CD4-positive, alpha-beta T cell treated with Interleukin-6 for 4 hours (primary cell): ENCODE measurements around the gene RIPOR3.
"Not testable (repeated sequence)": the region's sequence is repeated elsewhere in the genome, so short reads cannot be mapped to it uniquely, and the experiment has no call there.

Source experiments
- DNase-seq: peaks from one replicate; pipeline ENCODE4 v3.0.0-alpha.2; 2020; ENCODE audit warnings: mixed read lengths

RIPOR3 gene

GRCh38 chr20:50601511-50602431 lies 89.6 kb downstream of the RIPOR3 start:
- no peak for DNase-seq

GRCh38 chr20:50600281-50600895 lies 91.0 kb downstream of the RIPOR3 start:
- DNase-seq, result no peak

DNA sequence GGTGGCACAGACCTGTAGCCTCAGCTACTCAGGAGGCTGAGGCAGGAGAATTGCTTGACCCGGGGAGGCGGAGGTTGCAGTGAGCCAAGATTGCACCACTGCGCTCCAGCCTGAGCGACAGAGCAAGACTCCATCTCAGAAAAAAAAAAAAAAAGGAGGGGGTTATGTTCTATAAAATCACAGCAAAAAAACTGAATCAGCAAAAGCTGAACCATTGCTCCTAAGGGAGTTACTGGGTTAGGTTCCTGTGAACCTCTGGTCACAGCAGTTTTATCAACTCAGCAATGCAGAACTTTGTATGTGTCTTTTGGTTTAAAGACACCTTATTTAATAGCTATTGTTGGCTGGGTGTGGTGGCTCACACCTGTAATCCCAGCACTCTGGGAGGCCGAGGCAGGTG lies 92.6 kb downstream of the RIPOR3 start:
- DNase-seq, result not testable (repeated sequence)

DNA sequence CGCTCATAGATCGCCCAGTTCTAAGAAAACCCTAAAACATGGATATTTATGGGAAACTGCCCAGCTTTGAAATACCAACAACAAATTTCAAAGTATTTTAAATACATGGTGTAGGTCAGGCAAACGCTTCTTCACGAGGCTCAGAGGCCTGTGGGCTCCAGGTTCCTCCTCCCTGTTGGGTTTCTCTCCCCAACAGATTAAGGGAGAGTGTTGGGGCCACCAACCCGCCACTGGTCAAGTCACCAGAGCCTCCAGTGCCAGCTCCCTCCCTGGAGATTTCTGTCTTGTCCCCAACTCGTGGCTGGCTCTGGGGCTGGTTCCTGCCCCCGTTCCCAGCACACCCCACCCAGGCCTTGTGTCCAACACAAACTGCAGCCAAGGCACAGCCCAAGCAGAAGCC lies 93.3 kb downstream of the RIPOR3 start:
- DNase-seq, result no peak

GRCh38 chr20:50597406-50597969 lies 93.9 kb downstream of the RIPOR3 start:
- DNase-seq, result no peak

- DNase-seq, result no peak
Observed at GRCh38 chr20:50596694-50597021, 94.7 kb downstream of the RIPOR3 start.

DNA sequence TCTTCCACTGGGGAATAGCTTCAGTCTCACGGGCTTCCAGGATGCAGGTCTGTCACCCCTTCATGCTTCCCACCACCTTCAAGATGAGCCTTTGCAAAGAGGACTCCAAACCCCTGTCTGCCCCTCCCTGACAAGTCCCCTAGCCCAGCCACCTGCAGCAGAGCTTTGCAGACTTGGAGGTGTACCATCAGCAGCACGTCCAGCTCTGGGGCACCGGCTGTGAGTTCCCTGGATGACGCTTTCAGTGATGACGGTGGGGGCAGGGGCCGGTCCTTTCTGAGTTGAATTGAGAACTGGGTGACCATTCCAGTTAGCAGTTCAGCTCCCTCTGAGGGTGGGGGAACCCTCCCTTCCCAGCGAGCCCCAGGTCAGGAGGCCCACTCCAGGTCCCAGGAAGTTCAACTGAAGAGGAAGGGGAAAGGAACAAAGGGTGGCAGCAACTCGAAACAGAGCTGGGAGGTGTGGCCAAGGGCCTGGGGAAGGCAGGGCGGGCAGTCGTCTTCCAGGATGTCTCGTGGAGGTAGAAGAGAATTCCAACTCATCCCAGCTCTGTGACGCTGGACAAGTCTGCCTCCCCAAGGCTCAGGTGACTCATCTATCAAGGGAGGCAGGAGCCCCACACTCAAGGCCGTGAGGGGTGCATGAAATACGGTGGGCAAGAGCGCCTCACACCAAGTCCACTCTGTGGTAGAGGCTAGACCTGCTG lies 95.2 kb downstream of the RIPOR3 start:
- no peak for DNase-seq

- no peak for DNase-seq
Observed at GRCh38 chr20:50595433-50595895, 95.9 kb downstream of the RIPOR3 start.

- DNase-seq, result no peak
Observed at GRCh38 chr20:50594591-50595432, 96.5 kb downstream of the RIPOR3 start.

- no peak for DNase-seq
Observed at GRCh38 chr20:50594231-50594590, 97.1 kb downstream of the RIPOR3 start.

GRCh38 chr20:50593005-50593335 lies 98.4 kb downstream of the RIPOR3 start:
- DNase-seq, result no peak

DNA sequence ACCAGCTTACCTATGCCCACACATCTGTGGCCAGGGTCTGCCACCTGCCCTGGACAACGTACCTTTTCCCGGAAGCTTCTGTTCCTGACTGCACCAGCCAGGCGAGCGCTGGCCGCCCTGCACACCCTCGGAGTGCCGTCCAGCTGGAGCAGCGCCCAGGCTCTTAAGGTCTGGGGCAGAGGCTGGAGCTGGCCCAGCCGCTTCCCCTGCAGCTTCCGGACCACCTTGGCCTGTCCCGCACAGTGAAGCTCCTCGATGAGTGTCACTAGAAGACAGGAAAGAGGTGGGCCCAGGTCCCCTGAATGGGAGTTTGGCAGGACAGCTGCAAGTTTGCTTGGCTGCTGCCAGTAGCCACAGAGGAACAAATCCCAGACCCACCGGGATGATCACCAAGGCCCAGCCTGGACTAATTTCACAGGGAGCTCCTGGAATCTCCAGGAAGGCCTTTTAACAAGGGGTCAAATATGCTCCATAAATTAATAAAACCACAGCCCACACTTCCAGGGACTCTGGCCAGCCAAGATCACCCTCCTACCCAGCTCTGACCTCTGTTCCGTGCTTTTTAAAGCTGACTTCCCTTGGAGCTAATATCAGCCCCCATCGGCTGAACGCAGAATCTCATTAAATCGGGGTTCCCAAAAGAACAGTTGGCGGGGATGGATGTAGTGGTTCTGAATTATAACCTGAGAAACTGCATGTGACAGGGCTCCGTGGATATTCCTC lies 98.9 kb downstream of the RIPOR3 start:
- no peak for DNase-seq

GRCh38 chr20:50591233-50591852 lies 100.0 kb downstream of the RIPOR3 start:
- no peak for DNase-seq

DNA sequence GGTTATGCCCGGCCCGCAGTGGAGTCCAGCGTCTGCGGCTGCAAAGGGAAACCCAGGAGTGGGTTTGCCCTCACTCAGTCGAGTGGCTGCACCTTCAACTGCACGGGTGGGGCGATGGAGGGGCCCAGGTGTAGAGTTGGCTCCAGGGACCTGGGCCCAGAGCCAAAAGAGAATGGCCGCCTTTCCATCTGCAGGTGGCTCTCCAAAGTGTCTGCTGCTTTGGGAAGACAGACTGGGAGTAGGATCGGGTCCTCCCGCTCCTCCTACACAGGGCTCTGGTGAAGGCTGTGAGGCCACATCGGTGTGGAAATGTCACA lies 101.0 kb downstream of the RIPOR3 start:
- DNase-seq, result no peak

DNA sequence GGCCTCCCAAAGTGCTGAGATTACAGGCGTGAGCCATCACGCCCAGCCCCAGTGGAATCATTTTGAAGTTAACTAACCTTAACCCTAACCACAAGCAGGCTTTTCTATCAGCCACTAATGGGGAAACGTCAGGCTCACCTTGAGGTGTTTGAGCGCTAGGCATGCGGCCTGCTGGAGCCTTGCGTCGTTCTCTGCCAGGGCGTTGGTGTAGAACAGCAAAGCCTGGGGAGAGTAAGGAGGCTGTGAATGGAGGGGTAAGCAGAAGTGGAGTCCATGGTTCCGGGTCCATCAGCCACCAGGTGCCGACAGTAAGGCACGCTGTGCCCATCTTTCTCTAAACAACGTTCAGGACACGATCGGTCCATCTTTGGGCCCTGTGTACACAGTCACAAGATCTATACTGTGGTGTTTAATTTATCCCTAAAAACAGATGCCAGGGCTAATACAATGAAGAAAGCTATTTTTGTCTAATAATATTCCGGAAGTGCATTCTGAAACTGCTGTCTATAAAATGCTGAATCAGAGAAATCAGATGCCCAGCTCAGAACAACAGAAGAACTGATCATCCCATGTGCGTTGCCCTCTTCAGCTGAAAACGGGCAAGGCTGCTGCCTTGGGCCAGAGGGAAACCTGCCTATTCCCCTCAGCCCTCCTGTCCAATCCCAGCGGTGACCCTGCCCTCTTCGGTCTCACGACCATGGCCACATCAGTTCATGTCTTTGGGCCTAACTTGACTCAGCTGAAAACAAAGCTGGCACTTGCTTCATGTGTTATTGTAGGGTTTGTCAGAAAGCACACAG lies 101.6 kb downstream of the RIPOR3 start:
- no peak for DNase-seq

- DNase-seq, result peak; percentile 80
Observed at GRCh38 chr20:50588034-50588736, 103.2 kb downstream of the RIPOR3 start.

DNA sequence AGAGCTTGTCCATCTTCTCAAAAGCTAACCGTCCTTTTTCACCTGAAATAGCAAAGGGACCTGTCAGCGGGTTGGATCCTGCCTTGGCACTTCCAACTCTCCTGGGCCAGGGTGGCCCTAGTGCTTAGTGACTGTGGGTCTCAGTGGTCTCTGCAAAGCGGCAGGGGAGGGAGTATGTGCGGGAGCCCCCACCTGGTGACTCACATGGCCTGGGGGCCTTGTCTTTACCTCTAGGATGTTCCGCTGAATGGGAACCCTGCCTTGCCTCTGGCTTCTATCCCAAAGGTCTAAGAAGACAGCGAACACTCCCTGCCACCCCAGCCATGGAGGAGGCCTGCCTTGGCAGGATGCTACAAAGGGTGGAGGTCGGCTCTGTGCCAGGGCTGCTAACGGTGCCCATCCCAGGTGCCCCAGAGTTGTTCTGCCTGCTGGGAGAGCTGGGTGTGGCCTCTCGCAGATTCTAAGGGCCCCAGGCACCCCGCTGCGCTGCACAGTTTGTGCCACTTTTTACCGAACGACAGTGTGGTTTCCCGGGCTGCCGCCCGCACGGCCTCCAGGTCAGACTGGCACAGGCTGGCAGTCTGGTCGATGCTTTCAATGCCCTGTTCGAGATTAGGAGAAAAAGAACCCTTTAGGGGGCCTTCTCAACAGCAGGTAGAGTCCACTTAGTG lies 103.9 kb downstream of the RIPOR3 start:
- DNase-seq, result no peak

DNA sequence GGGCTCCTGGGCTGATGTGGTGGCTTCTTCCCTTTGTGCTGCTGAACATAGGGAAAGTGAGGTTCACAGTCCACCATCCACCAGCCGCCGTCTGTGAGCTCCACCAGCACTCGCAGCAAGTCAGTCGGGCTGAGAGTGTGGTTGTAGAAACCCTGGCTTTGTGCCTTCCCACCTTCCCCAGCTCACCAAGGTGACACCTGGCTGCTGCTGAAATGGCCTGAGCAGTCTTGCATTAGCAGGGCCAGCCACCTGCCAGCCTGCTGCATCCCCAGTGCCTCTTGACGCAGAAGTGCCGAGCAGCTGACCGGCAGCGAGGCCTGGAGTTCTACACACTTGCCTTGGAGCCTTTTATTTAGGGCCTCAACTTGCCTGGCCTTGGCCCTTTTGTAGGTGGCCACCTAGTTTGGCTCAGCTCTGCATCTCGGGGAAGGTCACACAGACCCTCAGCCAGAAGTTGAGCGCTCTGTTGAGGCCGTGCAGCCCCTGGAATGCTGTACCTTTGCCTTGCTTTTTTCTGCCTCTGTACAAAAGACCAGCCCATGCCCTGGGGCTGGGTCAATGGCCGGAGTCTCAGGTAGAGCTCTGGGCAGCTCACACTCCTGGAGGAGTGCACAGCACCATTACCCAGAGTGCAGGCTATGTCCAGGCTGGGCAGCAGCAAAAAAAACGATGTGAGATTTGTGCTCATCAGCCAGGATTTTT lies 104.7 kb downstream of the RIPOR3 start:
- no peak for DNase-seq

- DNase-seq, result no peak
Observed at GRCh38 chr20:50585678-50586077, 105.7 kb downstream of the RIPOR3 start.
